Lower leg skin (tissue), 3 donors: Measurements from ENCODE around the gene EIF2B1.

Source experiments
- POLR2A ChIP-seq, 2 donors: fragments of 450-650 bp; IDR thresholded peaks; one replicate each; pipeline ENCODE4 v1.6.1; 2016 to 2017; ENCODE audit warnings: antibody characterized with exemption in 2 of 2, mild to moderate bottlenecking in 1 of 2, moderate library complexity in 1 of 2
- TF ChIP-seq, protein P1 (sequence below), 3 donors: fragments of 450-650 bp; IDR thresholded peaks; one replicate each; pipeline ENCODE4 v1.5.1; 2016; ENCODE audit warnings: antibody characterized with exemption in 3 of 3, mild to moderate bottlenecking in 3 of 3, moderate library complexity in 2 of 3

DNA sequence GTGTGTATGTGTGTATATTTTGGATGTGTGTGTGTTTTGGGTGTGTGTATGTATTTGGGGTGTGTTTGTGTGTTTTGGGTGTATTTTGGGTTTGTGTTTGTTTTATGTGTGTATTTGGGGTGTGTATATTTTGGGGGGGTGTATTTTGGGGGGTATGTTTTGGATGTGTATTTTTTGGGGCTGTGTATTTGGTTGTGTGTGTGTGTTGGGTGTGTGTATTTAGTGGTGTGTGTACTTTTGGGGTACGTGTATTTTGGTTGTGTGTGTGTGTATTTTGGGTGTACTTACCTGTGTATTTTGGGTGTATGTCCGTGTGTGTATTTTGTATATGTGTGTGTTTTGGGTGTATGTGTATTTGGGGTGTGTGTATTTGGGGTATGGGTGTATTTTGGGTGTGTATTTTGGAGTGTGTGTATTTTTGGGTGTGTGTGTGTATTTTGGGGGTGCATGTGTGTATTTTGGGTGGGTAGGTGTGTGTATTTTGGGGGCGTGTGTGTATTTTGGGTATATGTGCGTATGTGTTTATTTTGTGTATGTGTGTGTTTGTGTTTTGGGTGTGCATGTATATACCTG is 20.7 kb upstream of the EIF2B1 start:
- TF ChIP-seq POLR2A (IDR thresholded peaks at IDR 0.05), result no peak
- TF ChIP-seq, protein P1, sequence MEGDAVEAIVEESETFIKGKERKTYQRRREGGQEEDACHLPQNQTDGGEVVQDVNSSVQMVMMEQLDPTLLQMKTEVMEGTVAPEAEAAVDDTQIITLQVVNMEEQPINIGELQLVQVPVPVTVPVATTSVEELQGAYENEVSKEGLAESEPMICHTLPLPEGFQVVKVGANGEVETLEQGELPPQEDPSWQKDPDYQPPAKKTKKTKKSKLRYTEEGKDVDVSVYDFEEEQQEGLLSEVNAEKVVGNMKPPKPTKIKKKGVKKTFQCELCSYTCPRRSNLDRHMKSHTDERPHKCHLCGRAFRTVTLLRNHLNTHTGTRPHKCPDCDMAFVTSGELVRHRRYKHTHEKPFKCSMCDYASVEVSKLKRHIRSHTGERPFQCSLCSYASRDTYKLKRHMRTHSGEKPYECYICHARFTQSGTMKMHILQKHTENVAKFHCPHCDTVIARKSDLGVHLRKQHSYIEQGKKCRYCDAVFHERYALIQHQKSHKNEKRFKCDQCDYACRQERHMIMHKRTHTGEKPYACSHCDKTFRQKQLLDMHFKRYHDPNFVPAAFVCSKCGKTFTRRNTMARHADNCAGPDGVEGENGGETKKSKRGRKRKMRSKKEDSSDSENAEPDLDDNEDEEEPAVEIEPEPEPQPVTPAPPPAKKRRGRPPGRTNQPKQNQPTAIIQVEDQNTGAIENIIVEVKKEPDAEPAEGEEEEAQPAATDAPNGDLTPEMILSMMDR (IDR thresholded peaks at IDR 0.05), result no peak
